WTC11 (cell line): ENCODE data around the gene FLYWCH2.

Experiments
- CBFB ChIP-seq: sonication (generic); formaldehyde crosslinking; IDR thresholded peaks from 2 replicates; pipeline ENCODE4 v1.8.1; 2022; ENCODE audit warnings: mild to moderate bottlenecking, low read depth, missing genetic modification reagents
- CREM ChIP-seq: sonication (generic); formaldehyde crosslinking; IDR thresholded peaks from 2 replicates; pipeline ENCODE4 v1.8.1; 2022; ENCODE audit warnings: mild to moderate bottlenecking, missing genetic modification reagents, moderate library complexity
- FOXK1 ChIP-seq: sonication (generic); formaldehyde crosslinking; IDR thresholded peaks from 2 replicates; pipeline ENCODE4 v1.8.0; 2022; ENCODE audit warnings: mild to moderate bottlenecking, moderate library complexity, missing genetic modification reagents
- GRHL2 ChIP-seq: fragments of 250-450 bp; sonication (Bioruptor Pico); IDR thresholded peaks from 2 replicates; pipeline ENCODE4 v1.8.0; 2022; ENCODE audit warnings: mild to moderate bottlenecking, moderate library complexity; ENCODE audit not compliant: insufficient replicate concordance, severe bottlenecking
- KAT7 ChIP-seq: sonication (generic); formaldehyde crosslinking; IDR thresholded peaks from 2 replicates; pipeline ENCODE4 v1.8.1; 2023; ENCODE audit warnings: missing genetic modification reagents, mild to moderate bottlenecking, borderline replicate concordance
- NR1H2 ChIP-seq: sonication (generic); formaldehyde crosslinking; IDR thresholded peaks from 2 replicates; pipeline ENCODE4 v1.9.0; 2021; ENCODE audit warnings: mild to moderate bottlenecking, moderate library complexity, missing genetic modification reagents
- RELA ChIP-seq: sonication (generic); formaldehyde crosslinking; IDR thresholded peaks from 2 replicates; pipeline ENCODE4 v1.8.1; 2022; ENCODE audit warnings: missing genetic modification reagents, mild to moderate bottlenecking, borderline replicate concordance
- TP53 ChIP-seq: sonication (generic); formaldehyde crosslinking; IDR thresholded peaks from 2 replicates; pipeline ENCODE4 v1.8.1; 2023; ENCODE audit warnings: mild to moderate bottlenecking, missing genetic modification reagents
- ZNF138 ChIP-seq: sonication (generic); formaldehyde crosslinking; conservative IDR thresholded peaks from 2 replicates; pipeline ENCODE4 v1.8.1; 2022; ENCODE audit warnings: mild to moderate bottlenecking, moderate library complexity, missing genetic modification reagents
- ZNF317 ChIP-seq: sonication (generic); formaldehyde crosslinking; IDR thresholded peaks from 2 replicates; pipeline ENCODE4 v1.8.1; 2023; ENCODE audit warnings: low read depth, mild to moderate bottlenecking, moderate library complexity, missing genetic modification reagents, borderline replicate concordance
- TF ChIP-seq, protein P1 (sequence below): fragments of 200-600 bp; IDR thresholded peaks from 2 replicates; pipeline ENCODE4 v1.8.0; 2022; ENCODE audit warnings: antibody characterized with exemption
- TF ChIP-seq, protein P2 (sequence below): sonication (generic); formaldehyde crosslinking; IDR thresholded peaks from 2 replicates; pipeline ENCODE4 v1.8.0; 2022; ENCODE audit warnings: mild to moderate bottlenecking, missing genetic modification reagents
- TF ChIP-seq, protein P3 (sequence below): sonication (generic); formaldehyde crosslinking; IDR thresholded peaks from 2 replicates; pipeline ENCODE4 v1.8.1; 2023; ENCODE audit warnings: mild to moderate bottlenecking, missing genetic modification reagents, moderate library complexity
- TF ChIP-seq, protein P4 (sequence below): sonication (generic); formaldehyde crosslinking; IDR thresholded peaks from 2 replicates; pipeline ENCODE4 v1.8.0; 2022; ENCODE audit warnings: mild to moderate bottlenecking, missing genetic modification reagents

DNA sequence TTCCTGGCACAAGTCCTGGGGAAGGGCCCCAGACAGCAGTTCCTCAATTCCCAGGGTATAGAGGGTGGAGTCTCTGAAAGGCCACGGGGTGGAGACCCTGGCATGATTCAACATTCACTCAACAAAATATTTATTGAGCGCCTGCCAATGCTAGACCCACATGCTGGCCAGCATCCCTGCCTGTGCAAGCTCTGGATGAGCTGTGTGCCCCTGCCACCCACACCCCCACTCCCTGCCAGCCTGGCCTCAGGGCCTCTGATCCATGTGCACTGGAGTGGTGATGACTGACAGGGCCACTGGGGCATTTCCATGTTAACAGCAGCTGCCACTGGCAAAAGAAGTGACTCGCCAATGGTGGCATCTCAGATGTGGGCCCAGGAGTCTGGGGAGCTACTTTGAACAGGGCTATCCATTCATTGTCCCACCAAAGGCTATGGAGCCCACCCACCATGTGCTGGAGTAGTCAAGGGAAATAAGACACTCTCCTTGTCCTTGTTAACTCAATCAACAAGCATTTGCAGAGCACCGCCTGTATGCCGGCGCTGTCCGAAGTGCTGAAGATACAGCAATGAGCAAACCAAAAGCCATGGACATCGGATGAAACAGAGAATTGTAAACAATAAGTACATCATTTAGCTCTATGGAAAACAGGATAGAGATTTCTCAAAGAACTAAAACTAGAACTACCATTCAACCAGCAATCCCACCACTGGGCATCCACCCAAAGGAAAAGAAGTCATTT lies 22.0 kb upstream of the FLYWCH2 start:
- TF ChIP-seq FOXK1 (CRISPR knock-in tag) (peak; percentile 32; the same call in 1 of the 2 replicates), ZNF317 (CRISPR knock-in tag) (no peak), KAT7 (CRISPR knock-in tag) (no peak), NR1H2 (CRISPR knock-in tag) (no peak), GRHL2 (CRISPR knock-in tag) (no peak), CREM (CRISPR knock-in tag) (no peak), ZNF138 (no peak), TP53 (no peak), RELA (CRISPR knock-in tag) (no peak), CBFB (CRISPR knock-in tag) (no peak)
- TF ChIP-seq, protein P1, sequence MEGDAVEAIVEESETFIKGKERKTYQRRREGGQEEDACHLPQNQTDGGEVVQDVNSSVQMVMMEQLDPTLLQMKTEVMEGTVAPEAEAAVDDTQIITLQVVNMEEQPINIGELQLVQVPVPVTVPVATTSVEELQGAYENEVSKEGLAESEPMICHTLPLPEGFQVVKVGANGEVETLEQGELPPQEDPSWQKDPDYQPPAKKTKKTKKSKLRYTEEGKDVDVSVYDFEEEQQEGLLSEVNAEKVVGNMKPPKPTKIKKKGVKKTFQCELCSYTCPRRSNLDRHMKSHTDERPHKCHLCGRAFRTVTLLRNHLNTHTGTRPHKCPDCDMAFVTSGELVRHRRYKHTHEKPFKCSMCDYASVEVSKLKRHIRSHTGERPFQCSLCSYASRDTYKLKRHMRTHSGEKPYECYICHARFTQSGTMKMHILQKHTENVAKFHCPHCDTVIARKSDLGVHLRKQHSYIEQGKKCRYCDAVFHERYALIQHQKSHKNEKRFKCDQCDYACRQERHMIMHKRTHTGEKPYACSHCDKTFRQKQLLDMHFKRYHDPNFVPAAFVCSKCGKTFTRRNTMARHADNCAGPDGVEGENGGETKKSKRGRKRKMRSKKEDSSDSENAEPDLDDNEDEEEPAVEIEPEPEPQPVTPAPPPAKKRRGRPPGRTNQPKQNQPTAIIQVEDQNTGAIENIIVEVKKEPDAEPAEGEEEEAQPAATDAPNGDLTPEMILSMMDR: 0 out of 2 replicates have a peak, but pooled peaks have one; percentile 13
- TF ChIP-seq, protein P2, sequence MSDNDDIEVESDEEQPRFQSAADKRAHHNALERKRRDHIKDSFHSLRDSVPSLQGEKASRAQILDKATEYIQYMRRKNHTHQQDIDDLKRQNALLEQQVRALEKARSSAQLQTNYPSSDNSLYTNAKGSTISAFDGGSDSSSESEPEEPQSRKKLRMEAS (CRISPR knock-in tag): no peak
- TF ChIP-seq, protein P3, sequence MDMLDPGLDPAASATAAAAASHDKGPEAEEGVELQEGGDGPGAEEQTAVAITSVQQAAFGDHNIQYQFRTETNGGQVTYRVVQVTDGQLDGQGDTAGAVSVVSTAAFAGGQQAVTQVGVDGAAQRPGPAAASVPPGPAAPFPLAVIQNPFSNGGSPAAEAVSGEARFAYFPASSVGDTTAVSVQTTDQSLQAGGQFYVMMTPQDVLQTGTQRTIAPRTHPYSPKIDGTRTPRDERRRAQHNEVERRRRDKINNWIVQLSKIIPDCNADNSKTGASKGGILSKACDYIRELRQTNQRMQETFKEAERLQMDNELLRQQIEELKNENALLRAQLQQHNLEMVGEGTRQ (CRISPR knock-in tag): no peak
- TF ChIP-seq, protein P4, sequence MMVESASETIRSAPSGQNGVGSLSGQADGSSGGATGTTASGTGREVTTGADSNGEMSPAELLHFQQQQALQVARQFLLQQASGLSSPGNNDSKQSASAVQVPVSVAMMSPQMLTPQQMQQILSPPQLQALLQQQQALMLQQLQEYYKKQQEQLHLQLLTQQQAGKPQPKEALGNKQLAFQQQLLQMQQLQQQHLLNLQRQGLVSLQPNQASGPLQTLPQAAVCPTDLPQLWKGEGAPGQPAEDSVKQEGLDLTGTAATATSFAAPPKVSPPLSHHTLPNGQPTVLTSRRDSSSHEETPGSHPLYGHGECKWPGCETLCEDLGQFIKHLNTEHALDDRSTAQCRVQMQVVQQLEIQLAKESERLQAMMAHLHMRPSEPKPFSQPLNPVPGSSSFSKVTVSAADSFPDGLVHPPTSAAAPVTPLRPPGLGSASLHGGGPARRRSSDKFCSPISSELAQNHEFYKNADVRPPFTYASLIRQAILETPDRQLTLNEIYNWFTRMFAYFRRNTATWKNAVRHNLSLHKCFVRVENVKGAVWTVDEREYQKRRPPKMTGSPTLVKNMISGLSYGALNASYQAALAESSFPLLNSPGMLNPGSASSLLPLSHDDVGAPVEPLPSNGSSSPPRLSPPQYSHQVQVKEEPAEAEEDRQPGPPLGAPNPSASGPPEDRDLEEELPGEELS: 0 out of 2 replicates have a peak, but pooled peaks have one; percentile 61
